HCEC 1CT (cell line): ENCODE measurements around the gene MORC4.

Experiments used
- DNase-seq: peaks from one replicate; pipeline ENCODE4 v3.0.0-alpha.2; 2017

Gene MORC4

GRCh38 chrX:106903856-106904528, 96.0 kb downstream of the MORC4 start:
- DNase-seq = no peak

GRCh38 chrX:106903291-106903824, 96.7 kb downstream of the MORC4 start, which contains the start of gene RIPPLY1:
RIPPLY1 (minus strand) TSS chrX:106903341; CDS start chrX:106903287, 54 bp downstream.
- DNase-seq = no peak

GRCh38 chrX:106902684-106903083, 97.3 kb downstream of the MORC4 start:
- DNase-seq = no peak

GRCh38 chrX:106901781-106902219, 98.2 kb downstream of the MORC4 start:
- DNase-seq = no peak

GRCh38 chrX:106901341-106901740, 98.7 kb downstream of the MORC4 start:
- DNase-seq = no peak

- DNase-seq = peak; percentile 16
Observed at GRCh38 chrX:106899841-106900240, 100.2 kb downstream of the MORC4 start.

- no peak for DNase-seq
Observed at GRCh38 chrX:106899276-106899675, 100.7 kb downstream of the MORC4 start.

GRCh38 chrX:106898462-106898861, 101.5 kb downstream of the MORC4 start:
- peak; percentile 61 for DNase-seq

GRCh38 chrX:106897259-106897658, 102.8 kb downstream of the MORC4 start:
- peak; percentile 59 for DNase-seq

- DNase-seq = peak; percentile 73
Observed at GRCh38 chrX:106894978-106895452, 105.0 kb downstream of the MORC4 start.

GRCh38 chrX:106894392-106894909, 105.6 kb downstream of the MORC4 start:
- DNase-seq = peak; percentile 64

- DNase-seq = no peak
Observed at GRCh38 chrX:106891762-106892460, 108.1 kb downstream of the MORC4 start.
